MCF 10A (cell line): ENCODE measurements around the gene PLD3. TPM values are rescaled to one million over a fixed set of nuclear protein-coding genes. Genes with fewer than 3 reads are reported as not detected.

Experiments
- BruUV-seq: library from RNA; stranded (reverse); fragments of 400-500 nt; replicated peaks from 2 replicates; lab custom pipeline; 2021; lab: Mats Ljungman, UMichigan
- CTCF ChIA-PET: fragments of 300-600 bp; sonication (Branson Sonifier 250); formaldehyde crosslinking; extraction: SDS; loops from one replicate; lab custom pipeline; 2021; ENCODE audit warnings: antibody characterized with exemption, inconsistent platforms; lab: Yijun Ruan, JAX
- POLR2A ChIA-PET: fragments of 300-600, 350-650 bp; sonication (Branson Sonifier 250); formaldehyde crosslinking; extraction: SDS; loops from one replicate; lab custom pipeline; 2020; ENCODE audit warnings: antibody characterized with exemption, inconsistent platforms; lab: Yijun Ruan, JAX
- DNase-seq: peaks from one replicate; pipeline ENCODE4 v3.0.0-alpha.2; 2018; ENCODE audit not compliant: unreplicated experiment
- H3K27ac Mint-ChIP-seq: one replicate; pipeline ENCODE4 v1.8.0; 2022; ENCODE audit warnings: mild to moderate bottlenecking, low read depth, mixed read lengths; ENCODE audit not compliant: unreplicated experiment
- H3K27me3 Mint-ChIP-seq: one replicate; pipeline ENCODE4 v1.8.0; 2022; ENCODE audit warnings: mixed read lengths; ENCODE audit not compliant: insufficient read depth, unreplicated experiment
- H3K36me3 Mint-ChIP-seq: one replicate; pipeline ENCODE4 v1.8.0; 2022; ENCODE audit warnings: mild to moderate bottlenecking, moderate library complexity, mixed read lengths; ENCODE audit not compliant: insufficient read depth, unreplicated experiment
- H3K4me1 Mint-ChIP-seq: one replicate; pipeline ENCODE4 v1.8.0; 2022; ENCODE audit warnings: mixed read lengths; ENCODE audit not compliant: insufficient read depth, unreplicated experiment
- H3K4me3 Mint-ChIP-seq: one replicate; pipeline ENCODE4 v1.8.0; 2022; ENCODE audit warnings: mild to moderate bottlenecking, moderate library complexity, mixed read lengths; ENCODE audit not compliant: unreplicated experiment
- H3K9me3 Mint-ChIP-seq: one replicate; pipeline ENCODE4 v1.8.0; 2022; ENCODE audit warnings: mixed read lengths; ENCODE audit not compliant: unreplicated experiment
- CTCF ChIP-seq: fragments of 200-600 bp; IDR thresholded peaks from one replicate; pipeline ENCODE4 v1.8.0; 2022; ENCODE audit warnings: antibody characterized with exemption, mild to moderate bottlenecking; ENCODE audit not compliant: unreplicated experiment
- intact Hi-C: fragments of 100-400 bp; cut with micrococcal nuclease; formaldehyde crosslinking; loops from 2 replicates; pipeline ENCODE4 v1.14.1; 2022
- total RNA-seq: library from RNA; stranded (reverse); gene quantifications from 2 replicates; pipeline ENCODE4 v1.2.3, GENCODE V29; 2022

The PLD3 gene
- total RNA-seq, 1 experiment from 2014 or later: 98.9 TPM

DNA sequence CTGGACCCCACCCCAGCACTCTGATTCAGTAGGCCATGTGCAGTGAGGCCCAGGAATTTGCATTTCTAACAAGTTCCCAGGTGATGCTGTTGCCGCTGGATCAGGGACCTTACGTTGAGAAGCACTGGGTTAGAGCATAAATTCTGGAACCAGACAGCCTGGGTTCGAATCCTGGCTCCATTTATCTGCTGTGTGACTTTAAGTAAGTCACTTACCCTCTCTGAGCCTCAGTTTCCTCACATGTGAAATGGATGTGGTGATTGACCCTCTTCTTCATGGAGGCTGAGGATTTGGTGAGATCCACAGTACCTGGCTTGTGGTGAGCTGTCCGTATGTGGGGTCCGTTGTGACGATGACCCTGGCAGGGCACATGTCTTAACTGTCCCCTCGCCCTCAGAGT lies 25.6 kb downstream of the PLD3 start:
- no peak for TF ChIP-seq CTCF
- BruUV-seq: no TSS peak
- intact Hi-C loops: no loop called here
- DNase-seq: no peak
- no peaks in the 10 kb centered on the region for H3K9me3 Mint-ChIP-seq
- H3K27ac Mint-ChIP-seq: peak overlapping the region; percentile 80
- no peak overlapping the region for H3K4me3 Mint-ChIP-seq
- peaks cover 48% of the 10 kb centered on the region for H3K36me3 Mint-ChIP-seq
- H3K27me3 Mint-ChIP-seq: no peaks in the 10 kb centered on the region
- POLR2A ChIA-PET: no interaction called here
- CTCF ChIA-PET: interaction anchor here (0.7 kb wide), 1 partner anchor 70 kb away, joined by 3 read pairs; the partner anchor contains the start of gene SERTAD3
- no peaks in the 10 kb centered on the region for H3K4me1 Mint-ChIP-seq

DNA sequence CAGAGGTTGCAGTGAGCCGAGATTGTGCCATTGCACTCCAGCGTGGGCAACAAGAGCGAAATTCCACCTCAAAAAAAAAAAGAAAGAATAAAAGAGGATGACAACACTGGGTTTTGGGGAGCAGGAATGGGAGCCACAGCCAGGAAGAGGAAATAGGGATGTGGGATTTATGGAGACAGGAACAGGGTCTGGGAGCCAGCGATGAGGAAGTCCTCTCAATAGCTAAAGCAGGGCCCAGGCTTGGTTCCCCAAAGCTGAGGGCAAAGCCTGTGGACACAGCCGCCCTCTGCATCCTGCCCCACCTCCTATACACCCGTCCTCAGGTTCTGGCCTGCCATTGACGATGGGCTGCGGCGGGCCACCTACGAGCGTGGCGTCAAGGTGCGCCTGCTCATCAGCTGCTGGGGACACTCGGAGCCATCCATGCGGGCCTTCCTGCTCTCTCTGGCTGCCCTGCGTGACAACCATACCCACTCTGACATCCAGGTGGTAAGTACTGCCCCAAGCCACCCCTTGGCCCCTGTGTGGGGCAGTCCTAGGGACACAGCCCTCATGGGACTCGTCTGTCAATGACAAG lies 27.9 kb downstream of the PLD3 start:
- no peak overlapping the region for H3K4me3 Mint-ChIP-seq
- BruUV-seq: no TSS peak
- no peak for TF ChIP-seq CTCF
- DNase-seq: no peak
- H3K9me3 Mint-ChIP-seq: no peaks in the 10 kb centered on the region
- ChIA-PET CTCF (no interaction called here), POLR2A (no interaction called here)
- peaks cover 42% of the 10 kb centered on the region for H3K36me3 Mint-ChIP-seq
- H3K27ac Mint-ChIP-seq: no peak overlapping the region
- no peaks in the 10 kb centered on the region for H3K4me1 Mint-ChIP-seq
- no peaks in the 10 kb centered on the region for H3K27me3 Mint-ChIP-seq
- intact Hi-C loops: no loop called here

DNA sequence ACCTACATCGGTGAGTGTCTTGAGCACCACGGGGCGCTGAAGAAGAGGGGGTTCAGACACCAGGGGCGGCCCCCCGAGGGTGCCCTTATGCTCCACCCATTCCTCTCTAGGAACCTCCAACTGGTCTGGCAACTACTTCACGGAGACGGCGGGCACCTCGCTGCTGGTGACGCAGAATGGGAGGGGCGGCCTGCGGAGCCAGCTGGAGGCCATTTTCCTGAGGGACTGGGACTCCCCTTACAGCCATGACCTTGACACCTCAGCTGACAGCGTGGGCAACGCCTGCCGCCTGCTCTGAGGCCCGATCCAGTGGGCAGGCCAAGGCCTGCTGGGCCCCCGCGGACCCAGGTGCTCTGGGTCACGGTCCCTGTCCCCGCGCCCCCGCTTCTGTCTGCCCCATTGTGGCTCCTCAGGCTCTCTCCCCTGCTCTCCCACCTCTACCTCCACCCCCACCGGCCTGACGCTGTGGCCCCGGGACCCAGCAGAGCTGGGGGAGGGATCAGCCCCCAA lies 29.4 kb downstream of the PLD3 start:
- H3K27ac Mint-ChIP-seq: no peak overlapping the region
- no peak for TF ChIP-seq CTCF
- BruUV-seq: TSS peak; percentile 83
- H3K4me1 Mint-ChIP-seq: no peaks in the 10 kb centered on the region
- H3K27me3 Mint-ChIP-seq: no peaks in the 10 kb centered on the region
- H3K36me3 Mint-ChIP-seq: peaks cover 29% of the 10 kb centered on the region
- no peaks in the 10 kb centered on the region for H3K9me3 Mint-ChIP-seq
- H3K4me3 Mint-ChIP-seq: no peak overlapping the region
- intact Hi-C loops: no loop called here
- ChIA-PET POLR2A (no interaction called here), CTCF (no interaction called here)
- DNase-seq: no peak

GRCh38 chr19:40378509-40378908 lies 30.0 kb downstream of the PLD3 start:
- BruUV-seq: no TSS peak
- TF ChIP-seq CTCF: no peak
- DNase-seq: no peak
- H3K4me1 Mint-ChIP-seq: no peaks in the 10 kb centered on the region
- intact Hi-C loops: no loop called here
- H3K27ac Mint-ChIP-seq: no peak overlapping the region
- CTCF ChIA-PET: no interaction called here
- H3K4me3 Mint-ChIP-seq: no peak overlapping the region
- peaks cover 24% of the 10 kb centered on the region for H3K36me3 Mint-ChIP-seq
- no peaks in the 10 kb centered on the region for H3K27me3 Mint-ChIP-seq
- H3K9me3 Mint-ChIP-seq: no peaks in the 10 kb centered on the region
- POLR2A ChIA-PET: no interaction called here
